NCI-H2196 (cell line): ENCODE results near the gene MDC1.
"Not testable (repeated sequence)": the region's sequence is repeated elsewhere in the genome, so short reads cannot be mapped to it uniquely, and the experiment has no call there.

Source experiments
- DNase-seq: peaks from one replicate; lab custom pipeline; 2025; ENCODE audit not compliant: unreplicated experiment; lab: John Stamatoyannopoulos, UW

MDC1 gene, protein sequence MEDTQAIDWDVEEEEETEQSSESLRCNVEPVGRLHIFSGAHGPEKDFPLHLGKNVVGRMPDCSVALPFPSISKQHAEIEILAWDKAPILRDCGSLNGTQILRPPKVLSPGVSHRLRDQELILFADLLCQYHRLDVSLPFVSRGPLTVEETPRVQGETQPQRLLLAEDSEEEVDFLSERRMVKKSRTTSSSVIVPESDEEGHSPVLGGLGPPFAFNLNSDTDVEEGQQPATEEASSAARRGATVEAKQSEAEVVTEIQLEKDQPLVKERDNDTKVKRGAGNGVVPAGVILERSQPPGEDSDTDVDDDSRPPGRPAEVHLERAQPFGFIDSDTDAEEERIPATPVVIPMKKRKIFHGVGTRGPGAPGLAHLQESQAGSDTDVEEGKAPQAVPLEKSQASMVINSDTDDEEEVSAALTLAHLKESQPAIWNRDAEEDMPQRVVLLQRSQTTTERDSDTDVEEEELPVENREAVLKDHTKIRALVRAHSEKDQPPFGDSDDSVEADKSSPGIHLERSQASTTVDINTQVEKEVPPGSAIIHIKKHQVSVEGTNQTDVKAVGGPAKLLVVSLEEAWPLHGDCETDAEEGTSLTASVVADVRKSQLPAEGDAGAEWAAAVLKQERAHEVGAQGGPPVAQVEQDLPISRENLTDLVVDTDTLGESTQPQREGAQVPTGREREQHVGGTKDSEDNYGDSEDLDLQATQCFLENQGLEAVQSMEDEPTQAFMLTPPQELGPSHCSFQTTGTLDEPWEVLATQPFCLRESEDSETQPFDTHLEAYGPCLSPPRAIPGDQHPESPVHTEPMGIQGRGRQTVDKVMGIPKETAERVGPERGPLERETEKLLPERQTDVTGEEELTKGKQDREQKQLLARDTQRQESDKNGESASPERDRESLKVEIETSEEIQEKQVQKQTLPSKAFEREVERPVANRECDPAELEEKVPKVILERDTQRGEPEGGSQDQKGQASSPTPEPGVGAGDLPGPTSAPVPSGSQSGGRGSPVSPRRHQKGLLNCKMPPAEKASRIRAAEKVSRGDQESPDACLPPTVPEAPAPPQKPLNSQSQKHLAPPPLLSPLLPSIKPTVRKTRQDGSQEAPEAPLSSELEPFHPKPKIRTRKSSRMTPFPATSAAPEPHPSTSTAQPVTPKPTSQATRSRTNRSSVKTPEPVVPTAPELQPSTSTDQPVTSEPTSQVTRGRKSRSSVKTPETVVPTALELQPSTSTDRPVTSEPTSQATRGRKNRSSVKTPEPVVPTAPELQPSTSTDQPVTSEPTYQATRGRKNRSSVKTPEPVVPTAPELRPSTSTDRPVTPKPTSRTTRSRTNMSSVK (N-terminal part only)

DNA sequence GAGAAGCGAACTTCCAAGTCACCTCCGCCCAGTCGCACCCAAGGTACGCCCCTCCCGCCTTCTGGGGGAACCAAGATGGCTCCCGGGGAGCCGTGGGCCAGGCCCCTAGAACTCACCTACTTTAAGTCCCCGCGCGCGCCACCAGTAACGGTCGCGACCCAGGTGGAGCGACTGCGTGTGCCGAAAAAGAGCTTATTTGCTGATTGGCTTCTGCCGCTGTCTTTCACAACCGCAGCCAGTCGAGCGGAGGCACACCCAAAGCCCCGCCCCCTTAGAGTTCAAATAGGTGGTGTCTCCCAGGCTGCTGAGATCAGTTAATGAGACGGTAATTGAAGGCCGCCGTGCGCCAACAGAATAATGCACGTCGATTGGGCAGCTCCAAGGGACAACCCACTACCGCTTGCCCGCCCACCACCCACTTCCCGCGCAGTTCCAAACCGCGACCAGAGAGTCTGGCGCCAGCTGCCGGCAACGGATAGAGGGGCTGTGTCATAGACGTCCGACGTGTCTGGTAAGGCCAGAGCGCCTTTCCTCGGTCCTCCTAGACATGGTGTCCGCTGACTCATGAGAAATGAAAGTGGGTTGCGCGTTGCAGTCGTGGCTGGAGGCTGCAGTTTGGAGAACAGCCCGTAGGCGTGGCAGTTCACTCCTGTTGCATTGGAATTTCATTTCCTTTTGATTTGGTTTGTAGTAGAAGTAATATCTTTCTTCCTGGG lies at the start of gene MDC1:
MDC1 (minus strand) TSS at position 153 of the 716 bp plus-strand sequence. CDS start 2,106 bp downstream, outside the sequence.
- DNase-seq = peak; percentile 100

DNA sequence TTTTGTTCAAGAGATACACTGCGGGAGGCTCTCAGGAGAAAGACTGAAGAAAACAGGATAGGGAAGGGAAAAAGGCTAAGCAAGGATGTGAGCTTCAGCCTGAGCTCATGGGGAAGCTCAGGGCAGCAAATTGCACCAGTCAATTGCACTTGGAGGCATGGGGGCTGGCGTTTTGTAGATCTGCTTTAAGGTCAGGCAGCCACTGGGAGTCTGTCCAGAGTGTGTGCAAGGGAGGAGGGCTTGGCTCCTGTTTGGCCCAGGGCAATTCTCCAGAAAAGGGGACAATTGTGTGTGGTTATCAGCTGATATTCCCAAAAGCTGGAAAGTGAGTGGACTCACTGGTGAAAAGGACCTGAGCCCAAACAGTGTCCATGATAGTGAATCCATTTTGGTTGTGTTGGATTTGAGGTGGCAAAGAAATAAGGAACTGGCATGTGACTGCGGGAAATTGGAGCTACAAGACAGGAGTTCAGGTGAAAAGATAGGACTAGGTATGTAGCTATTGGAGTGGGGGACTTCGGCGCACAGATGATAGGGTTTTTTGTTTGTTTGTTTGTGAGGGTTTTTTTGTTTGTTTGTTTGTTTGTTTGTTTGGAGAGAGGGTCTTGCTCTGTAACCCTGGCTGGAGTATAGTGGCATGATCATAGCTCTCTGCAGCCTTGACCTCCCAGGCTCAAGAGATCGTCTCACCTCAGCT lies 49.5 kb upstream of the MDC1 start:
- no peak for DNase-seq

- DNase-seq = not testable (repeated sequence)
Observed at GRCh38 chr6:30765495-30765894, 48.4 kb upstream of the MDC1 start.

- not testable (repeated sequence) for DNase-seq
Observed at GRCh38 chr6:30764490-30765043, 47.5 kb upstream of the MDC1 start.

DNA sequence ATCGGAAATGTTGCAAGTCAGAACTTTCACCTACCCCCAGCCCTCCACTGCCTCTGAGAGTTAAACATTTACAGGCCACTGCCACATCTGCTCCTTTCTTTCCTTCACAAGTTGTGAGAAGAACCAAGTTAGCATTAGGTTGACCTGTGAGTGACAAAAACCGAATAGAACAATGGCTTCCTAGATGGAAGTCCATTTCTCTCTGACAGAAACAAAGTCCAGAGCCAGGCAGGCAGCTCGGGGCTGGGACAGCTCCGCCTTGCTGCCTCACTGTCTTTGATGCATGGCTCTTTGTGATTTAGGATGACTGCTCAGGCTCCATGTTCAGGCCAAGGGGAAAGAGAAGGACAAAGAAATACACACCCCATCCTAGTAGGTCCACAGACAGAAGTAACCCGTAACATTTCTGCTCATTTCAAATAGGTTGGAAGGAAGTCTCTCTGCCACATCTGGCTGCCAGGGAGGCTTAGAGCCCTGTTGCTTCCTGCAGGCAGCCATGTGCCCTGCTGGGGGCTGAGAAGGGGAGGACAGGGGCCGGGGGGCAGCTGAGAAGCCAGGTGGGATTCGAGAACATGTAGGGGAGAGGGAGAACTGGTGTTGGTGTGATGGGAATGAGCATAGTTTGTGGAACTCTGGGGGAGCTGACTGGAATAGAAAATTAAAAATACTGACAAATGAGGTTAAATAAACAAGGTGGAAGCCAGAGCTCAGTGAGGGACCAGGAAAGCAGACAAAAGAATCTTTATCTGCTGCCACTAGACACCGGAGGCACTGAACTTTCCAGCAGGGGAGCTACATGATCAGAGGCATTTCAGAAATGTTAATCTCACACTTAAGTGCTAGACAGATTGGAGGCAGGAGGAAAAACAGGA lies 46.8 kb upstream of the MDC1 start:
- DNase-seq = peak; percentile 23

DNA sequence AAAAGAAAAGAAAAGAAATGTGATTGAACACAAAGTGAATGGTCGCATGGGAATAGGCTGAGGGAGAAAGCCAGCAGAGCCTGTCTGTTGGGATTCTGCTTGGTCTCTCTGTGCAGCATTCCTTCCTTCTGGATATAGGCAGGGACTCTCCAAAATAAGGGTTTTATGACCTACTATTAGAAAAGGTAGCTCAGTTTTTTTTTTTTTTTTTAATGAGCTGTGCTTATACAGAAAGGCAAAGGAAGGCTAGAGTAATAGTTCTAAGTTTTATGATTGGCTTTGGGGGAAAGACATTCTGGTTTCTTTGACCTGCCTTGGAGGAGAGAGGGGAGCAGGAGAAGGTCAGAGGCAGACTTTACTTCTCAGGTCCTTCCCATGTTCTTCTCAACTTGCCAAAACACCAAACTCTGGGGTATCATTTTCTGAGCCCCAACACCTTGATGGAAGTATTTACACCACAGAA lies 46.1 kb upstream of the MDC1 start:
- DNase-seq = no peak

- no peak for DNase-seq
Observed at GRCh38 chr6:30761791-30762429, 44.8 kb upstream of the MDC1 start.

DNA sequence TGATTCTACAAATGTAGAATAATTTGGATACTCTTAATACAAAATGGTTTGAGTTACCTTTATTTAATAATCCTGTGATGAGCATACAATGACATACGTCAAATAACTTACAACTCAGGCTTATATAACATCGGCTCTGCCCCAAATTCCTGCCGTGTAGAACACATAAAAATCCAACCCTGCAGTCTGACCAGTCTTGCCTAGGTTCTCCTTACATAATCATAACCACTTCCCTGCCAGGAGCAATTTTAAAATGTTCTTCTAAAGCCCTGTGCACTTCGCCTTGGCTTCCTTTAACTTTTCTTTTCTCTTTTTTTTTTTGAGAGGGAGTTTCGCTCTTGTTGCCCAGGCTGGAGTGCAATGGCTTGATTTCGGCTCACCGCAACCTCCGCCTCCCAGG lies 43.5 kb upstream of the MDC1 start:
- DNase-seq = no peak

DNA sequence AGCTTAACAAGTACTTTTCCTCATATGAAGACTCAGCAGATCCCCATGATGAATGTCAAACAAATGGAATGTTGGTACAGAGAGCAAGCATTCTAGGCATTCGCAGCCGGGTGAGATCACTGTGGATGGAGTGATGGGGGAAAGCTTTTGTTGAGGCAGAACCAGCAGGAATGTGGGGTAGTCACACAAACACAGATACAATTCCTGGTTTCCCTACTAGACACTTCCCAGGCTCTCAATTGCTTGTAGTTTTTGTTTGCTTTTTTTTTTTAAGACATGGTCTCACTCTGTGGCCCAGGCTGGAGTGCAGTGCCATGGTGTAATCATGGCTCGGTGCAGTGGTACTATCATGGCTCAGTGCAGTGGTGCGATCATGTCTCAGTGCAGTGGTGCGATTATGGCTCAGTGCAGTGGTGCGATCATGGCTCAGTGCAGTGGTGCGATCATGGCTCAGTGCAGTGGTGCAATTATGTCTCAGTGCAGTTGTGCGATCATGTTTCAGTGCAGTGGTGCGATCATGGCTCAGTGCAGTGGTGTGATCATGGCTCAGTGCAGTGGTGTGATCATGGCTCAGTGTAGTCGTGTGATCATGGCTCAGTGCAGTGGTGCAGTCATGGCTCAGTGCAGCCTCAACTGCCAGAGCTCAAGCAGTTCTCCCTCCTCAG lies 42.6 kb upstream of the MDC1 start:
- DNase-seq = no peak

DNA sequence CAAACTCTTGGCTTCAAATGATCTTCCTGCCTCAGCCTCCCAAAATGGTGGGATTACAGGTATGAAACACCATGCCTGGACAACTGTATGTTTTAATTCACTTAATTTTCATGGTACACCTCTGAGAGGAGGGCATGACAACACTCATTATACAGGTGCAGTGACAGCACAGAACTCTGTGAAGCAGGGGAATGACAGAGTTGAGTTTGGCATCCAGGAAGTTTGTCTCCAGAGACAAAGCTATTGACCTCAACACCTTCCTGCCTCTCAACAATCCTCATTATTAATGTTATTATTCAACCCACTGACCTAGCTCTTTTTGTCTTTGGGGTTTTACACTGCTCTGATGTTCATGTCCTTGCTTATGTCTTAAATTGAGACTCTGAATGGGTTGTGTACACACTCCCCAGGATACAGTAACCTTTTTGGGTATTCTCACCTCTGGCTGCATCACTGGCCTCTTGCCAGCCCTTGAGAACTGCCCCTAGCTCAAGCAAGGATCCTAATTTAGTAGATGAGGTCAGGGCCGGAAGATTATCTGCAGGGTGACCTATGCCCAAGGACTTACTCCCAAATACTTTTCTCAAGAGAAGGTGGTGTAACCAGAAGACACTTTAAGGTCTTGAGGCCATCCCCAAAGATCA lies 40.3 kb upstream of the MDC1 start:
- DNase-seq = no peak

GRCh38 chr6:30756405-30757003 lies 39.4 kb upstream of the MDC1 start:
- not testable (repeated sequence) for DNase-seq

DNA sequence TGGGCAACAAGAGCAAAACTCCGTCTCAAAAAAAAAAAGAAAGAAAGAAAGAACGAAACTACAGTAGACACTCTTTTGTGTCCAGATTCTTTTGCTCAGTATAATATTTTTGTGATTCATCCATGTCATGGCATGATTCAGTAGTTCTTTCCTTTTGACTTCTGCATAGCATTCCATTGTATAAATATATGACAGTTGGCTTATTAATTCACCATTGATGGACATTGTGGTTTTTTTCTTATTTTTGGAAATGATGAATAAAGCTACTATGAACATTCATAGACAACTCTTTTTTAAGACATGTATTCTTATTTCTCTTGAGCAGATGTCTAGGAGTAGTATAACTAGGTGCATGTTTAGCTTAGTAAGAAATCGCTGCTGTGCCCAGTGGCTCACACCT lies 37.5 kb upstream of the MDC1 start:
- DNase-seq = no peak

GRCh38 chr6:30752157-30752927 lies 35.3 kb upstream of the MDC1 start:
- DNase-seq = peak; percentile 82

DNA sequence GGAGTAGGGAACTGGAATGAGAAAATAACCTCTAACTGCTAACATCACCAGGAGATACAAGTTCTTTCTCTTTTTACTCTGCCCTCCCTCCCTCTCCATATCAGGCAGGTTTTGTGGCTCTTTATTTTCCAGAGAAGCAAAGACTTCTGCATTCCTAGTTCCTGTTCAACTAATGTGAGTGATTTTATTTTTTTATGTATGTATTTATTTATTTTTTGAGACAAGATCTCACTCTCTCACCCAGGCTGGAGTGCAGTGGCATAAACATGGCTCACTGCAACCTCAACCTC lies 33.2 kb upstream of the MDC1 start:
- no peak for DNase-seq

DNA sequence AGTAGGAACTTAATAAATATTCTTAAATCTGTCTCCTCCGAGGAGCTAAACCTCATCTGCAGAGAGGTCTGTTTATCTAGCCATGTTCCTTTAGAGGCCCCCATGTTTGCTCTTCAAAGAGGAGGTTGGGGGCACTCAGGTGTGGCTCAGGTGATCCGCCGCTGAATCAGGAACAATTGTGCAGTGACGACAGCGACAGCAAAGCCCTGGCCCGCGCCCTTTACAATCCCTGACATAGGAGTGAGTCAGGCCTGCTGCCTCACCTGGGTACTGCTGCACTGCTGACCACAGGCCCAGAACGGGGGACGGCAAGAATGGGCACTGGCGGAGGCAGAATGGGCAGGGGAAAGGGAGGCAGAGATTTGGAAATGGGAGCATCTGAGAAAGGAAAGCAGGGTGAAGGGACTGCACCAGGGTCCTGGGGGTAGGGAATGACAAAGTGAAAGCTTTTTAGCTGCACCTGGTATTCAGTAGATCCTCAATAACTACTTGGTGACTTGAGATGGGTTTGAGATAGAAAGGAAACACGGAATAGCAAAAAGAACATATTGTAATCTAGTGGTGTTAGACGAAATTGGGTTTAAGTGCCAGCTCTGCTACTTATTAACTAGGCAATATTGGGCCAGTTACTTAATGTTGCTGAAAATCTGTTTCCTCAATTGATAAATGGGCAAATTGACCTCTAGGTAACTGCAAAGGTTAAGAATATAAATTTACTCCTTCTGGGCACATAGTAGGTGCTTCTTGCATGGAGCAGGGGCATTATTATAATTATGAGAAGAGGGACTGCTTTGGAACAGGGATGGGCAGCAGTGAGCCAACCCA lies 32.7 kb upstream of the MDC1 start:
- DNase-seq = no peak
